Parathyroid adenoma (tissue), 2 donors: ENCODE results near the gene RPIA.
A peak's percentile ranks its signal among the peaks of the same experiment; 100 is the strongest.

Experiments used
- H2AFZ ChIP-seq: fragments of 300-600 bp; sonication (generic); one replicate; pipeline ENCODE4 v1.7.0; 2017; ENCODE audit warnings: antibody characterized with exemption, mild to moderate bottlenecking
- H3K27ac ChIP-seq: fragments of 300-600 bp; sonication (generic); one replicate; pipeline ENCODE4 v1.7.0; 2017
- H3K27me3 ChIP-seq: fragments of 300-600 bp; sonication (generic); one replicate; pipeline ENCODE4 v1.7.0; 2017; ENCODE audit warnings: low read length; ENCODE audit not compliant: control insufficient read depth, insufficient read depth
- H3K36me3 ChIP-seq: fragments of 300-600 bp; sonication (generic); one replicate; pipeline ENCODE4 v1.7.0; 2017; ENCODE audit warnings: low read length; ENCODE audit not compliant: control insufficient read depth, insufficient read depth
- H3K4me1 ChIP-seq: fragments of 300-600 bp; sonication (generic); one replicate; pipeline ENCODE4 v1.7.0; 2017; ENCODE audit warnings: control low read depth
- H3K4me2 ChIP-seq: fragments of 300-600 bp; sonication (generic); one replicate; pipeline ENCODE4 v1.7.0; 2017; ENCODE audit warnings: low read length
- H3K4me3 ChIP-seq: fragments of 300-600 bp; sonication (generic); one replicate; pipeline ENCODE4 v1.7.0; 2017; ENCODE audit warnings: low read depth, low read length
- H3K79me2 ChIP-seq: fragments of 300-600 bp; sonication (generic); one replicate; pipeline ENCODE4 v1.7.0; 2017; ENCODE audit warnings: control low read depth
- H3K9ac ChIP-seq: fragments of 300-600 bp; sonication (generic); one replicate; pipeline ENCODE4 v1.7.0; 2017; ENCODE audit warnings: mild to moderate bottlenecking
- H3K9me3 ChIP-seq: fragments of 300-600 bp; sonication (generic); one replicate; pipeline ENCODE4 v1.7.0; 2017; ENCODE audit warnings: low read length; ENCODE audit not compliant: control insufficient read depth
- CTCF ChIP-seq: fragments of 300-600 bp; sonication (generic); IDR thresholded peaks from one replicate; pipeline ENCODE4 v1.7.0; 2017; ENCODE audit warnings: antibody characterized with exemption, mild to moderate bottlenecking
- donor health status: primary hyperparathyroidism.

RPIA gene

GRCh38 chr2:88690591-88691338, 708 bp upstream of the RPIA start:
- Histone ChIP-seq H3K27me3 (no peaks in the 10 kb centered on the region), H3K4me1 (peaks cover 4% of the 10 kb centered on the region), H3K36me3 (no peaks in the 10 kb centered on the region), H2AFZ (peak overlapping the region; percentile 95), H3K27ac (peak overlapping the region; percentile 70), H3K9me3 (no peaks in the 10 kb centered on the region), H3K4me3 (peak overlapping the region; percentile 89), H3K4me2 (peak overlapping the region; percentile 71), H3K79me2 (peaks cover 18% of the 10 kb centered on the region), H3K9ac (peak overlapping the region; percentile 42)
- TF ChIP-seq CTCF, result no peak

GRCh38 chr2:88692187-88692586, 714 bp downstream of the RPIA start:
- Histone ChIP-seq H3K27ac (peak overlapping the region; percentile 50), H3K79me2 (peaks cover 18% of the 10 kb centered on the region), H3K4me3 (peak overlapping the region; percentile 89), H3K9me3 (no peaks in the 10 kb centered on the region), H3K9ac (no peak overlapping the region), H3K36me3 (no peaks in the 10 kb centered on the region), H3K4me2 (peak overlapping the region; percentile 89), H3K27me3 (no peaks in the 10 kb centered on the region), H2AFZ (peak overlapping the region; percentile 95), H3K4me1 (peaks cover 4% of the 10 kb centered on the region)
- TF ChIP-seq CTCF, result no peak

- H3K27ac ChIP-seq, result no peak overlapping the region
- H3K4me3 ChIP-seq, result no peak overlapping the region
- H3K27me3 ChIP-seq, result no peaks in the 10 kb centered on the region
- H3K4me2 ChIP-seq, result no peak overlapping the region
- TF ChIP-seq CTCF, result no peak
- H3K9me3 ChIP-seq, result no peaks in the 10 kb centered on the region
- peaks cover 18% of the 10 kb centered on the region for H3K79me2 ChIP-seq
- H3K4me1 ChIP-seq, result peaks cover 4% of the 10 kb centered on the region
- no peaks in the 10 kb centered on the region for H3K36me3 ChIP-seq
- H2AFZ ChIP-seq, result no peak overlapping the region
- no peak overlapping the region for H3K9ac ChIP-seq
These were observed 2.5 kb downstream of the RPIA start for GRCh38 chr2:88693911-88694414.

- Histone ChIP-seq H3K36me3 (no peaks in the 10 kb centered on the region), H3K4me2 (no peak overlapping the region), H3K79me2 (peaks cover 11% of the 10 kb centered on the region), H3K27me3 (no peaks in the 10 kb centered on the region), H3K4me1 (no peaks in the 10 kb centered on the region), H3K9me3 (no peaks in the 10 kb centered on the region), H3K4me3 (no peak overlapping the region), H2AFZ (no peak overlapping the region), H3K27ac (no peak overlapping the region), H3K9ac (no peak overlapping the region)
- no peak for TF ChIP-seq CTCF
These were observed 5.1 kb downstream of the RPIA start for GRCh38 chr2:88696611-88697010.
